ENCODE measurements around the gene CLEC11A.

The CLEC11A gene

DNA sequence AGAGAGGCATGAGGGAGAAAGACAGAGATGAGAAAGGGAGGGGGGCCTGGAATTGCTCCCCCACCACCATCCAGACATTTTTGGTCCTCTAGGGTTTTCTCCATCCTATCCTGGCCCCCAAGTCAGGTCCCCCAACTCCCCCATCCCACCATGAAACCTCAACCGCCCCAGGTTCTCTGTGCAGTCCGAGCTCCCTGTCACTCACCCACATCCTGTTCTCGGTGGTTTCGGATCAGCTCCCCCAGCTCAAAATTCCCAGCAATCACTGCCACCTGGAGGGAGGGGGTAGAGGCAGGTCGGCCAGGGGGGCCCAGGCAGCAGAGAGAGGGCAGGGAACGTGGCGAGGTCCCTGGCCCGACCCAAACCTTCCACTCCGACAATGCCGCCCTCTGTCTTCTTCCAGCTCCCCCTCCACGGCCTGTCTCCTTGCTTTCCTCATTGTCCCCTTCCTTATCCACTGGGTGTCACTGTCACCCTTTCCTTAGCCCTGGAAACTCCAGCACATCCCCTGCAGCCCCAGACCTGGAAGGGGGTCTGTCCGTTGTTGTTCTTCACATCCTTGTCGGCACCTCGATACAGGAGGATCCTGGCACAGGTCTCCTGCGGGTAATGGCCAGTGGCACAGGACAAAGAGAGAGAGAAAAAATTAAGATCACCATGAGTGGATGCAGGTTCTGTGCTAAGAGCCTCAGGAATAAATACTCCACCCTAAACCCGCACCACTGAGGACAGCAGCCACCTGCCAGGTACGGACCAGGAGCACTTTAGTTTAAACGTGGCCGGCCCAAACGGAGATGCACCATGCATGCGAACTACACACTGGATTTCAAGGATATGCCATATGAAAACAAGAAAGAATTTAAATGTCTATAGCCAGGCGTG is 19.0 kb upstream of the CLEC11A start:
- DNase-seq (ENCODE audit: low spot score), result no peak

DNA sequence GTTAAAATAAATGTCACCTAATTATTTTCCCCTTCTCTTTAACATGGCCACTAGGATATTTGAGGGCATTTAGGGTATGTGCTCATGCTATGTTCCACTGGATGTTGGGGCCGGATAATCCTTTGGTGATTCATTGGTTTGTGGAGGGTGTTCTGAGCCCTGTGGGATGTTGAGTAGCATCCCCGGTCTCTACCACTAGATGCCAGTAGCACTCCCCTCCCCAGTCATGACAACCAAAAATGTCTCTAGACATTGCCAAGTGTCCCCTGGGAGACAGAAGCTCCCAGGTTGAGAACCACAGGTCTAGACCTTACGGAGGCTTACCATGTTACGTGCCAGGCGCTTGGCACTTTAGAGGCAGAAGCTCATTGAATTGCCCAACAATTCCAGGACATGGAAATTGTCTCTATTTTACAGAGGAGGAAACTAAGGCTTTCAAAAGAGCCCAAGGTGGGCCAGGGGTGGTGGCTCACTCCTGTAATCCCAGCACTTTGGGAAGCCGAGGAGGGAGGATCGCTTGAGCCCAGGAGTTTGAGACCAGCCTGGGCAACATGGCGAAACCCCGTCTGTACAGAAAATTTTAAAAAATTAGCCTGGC is 17.6 kb upstream of the CLEC11A start:
- peak; percentile 95 for DNase-seq (ENCODE audit: low spot score)

DNA sequence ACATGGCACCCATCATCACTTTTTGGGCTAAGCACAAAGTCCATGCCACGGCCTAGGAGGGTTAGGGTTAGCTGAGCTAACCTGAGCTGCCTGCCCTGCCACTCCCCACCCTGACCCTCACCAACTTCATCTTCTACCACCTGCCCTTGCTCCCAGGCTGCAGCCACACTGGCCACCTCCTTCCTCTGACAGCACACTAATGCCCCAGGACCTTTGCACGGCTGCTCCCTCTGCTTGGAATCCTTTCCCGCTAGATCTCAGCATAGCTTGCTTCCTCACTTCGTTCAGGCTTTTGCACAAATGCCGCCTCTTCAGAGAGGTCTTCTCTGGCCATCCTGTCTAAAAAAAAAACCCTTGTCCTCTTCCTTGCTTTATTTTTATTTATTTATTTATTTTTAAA is 16.8 kb upstream of the CLEC11A start:
- DNase-seq (ENCODE audit: low spot score), result no peak

DNA sequence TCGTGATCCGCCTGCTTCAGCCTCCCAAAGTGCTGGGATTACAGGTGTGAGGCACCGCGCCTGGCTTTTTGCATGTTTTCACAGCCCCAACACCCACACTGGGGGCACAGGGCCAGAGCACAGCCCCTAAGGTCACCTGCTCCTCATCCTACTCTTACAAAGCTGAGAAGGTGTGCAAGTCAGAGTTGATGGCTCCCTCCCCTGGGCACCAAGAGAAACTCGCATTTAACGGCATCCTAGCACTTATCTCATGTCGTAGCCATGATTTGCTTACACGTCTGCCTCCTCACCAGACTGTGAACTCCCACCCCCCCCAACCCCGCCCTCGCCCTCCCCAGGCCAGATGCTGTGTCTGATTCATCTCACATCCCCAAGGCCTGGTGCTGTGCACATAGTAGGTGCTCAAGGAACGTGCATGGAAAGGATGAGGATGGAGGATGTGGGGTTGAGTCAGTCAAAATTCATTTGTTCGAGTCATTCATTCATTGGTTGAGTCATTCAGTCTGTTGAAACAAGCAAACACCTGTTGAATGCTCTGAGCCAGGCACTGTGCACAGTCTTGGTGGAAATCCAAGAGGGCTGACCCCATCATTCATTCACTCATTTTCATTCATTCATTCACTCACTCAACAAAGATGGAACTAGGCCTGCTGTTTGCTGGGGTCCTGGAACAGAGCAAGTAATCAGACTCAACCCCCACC is 14.8 kb upstream of the CLEC11A start:
- DNase-seq (ENCODE audit: low spot score), result no peak

DNA sequence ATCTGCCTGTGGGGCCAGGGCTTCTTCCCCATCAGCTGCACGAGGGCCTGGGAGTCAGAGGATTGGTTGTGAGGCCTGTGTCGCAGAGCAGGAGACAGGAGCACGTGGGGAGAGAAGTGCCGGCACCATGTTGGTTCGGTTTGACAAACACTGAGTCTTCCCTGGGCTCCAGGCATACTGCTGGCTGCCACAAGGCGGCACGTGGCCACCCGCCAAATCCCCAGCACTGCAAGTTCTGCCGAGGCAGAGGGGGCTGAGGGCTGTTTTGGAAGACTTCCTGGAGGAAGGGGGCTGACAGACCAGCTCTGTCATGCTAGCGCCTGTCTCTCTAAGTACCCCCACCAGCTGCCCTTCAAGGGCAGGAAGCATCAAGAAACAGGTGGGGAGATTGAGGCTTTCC is 13.1 kb upstream of the CLEC11A start:
- DNase-seq (ENCODE audit: low spot score), result no peak

DNA sequence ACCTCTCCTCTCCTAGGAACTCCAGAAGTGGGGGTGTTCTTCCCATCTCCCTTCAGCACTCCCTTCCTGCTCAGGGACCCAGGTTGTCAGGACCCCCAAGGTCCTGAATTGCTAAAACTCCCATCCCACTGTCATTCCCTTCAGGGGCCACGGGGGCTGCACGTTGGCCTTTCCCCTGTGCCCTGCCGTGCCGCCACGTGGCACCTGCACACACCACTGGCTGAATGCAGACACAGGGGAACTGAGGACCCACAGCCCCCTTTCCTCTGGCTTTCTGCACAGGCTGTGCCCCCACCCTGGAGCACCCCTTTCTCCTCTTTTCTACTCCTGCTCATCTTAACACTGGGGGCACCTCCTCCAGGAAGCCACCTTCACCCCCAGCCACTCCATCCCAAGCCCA is 12.6 kb upstream of the CLEC11A start:
- DNase-seq (ENCODE audit: low spot score), result no peak

DNA sequence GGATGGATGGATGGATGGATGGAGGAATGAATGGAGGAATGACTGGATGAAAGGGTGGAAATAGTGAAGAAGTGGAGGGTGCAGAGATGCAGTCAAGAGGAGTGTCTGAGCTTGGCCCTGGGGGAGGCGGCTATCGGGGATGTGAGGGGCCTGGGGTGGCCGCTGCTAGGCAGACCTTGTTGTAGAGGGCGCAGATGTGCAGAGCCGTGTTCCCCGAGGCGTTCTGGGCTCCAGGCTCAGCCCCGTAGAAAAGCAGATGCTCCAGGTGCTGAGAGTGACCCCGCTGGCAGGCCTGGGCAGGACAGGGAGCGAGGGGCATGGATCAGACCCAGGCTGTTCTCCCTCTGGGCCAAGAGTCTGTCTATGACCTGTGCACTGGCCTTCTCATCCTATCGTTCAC is 12.0 kb upstream of the CLEC11A start:
- no peak for DNase-seq (ENCODE audit: low spot score)

DNA sequence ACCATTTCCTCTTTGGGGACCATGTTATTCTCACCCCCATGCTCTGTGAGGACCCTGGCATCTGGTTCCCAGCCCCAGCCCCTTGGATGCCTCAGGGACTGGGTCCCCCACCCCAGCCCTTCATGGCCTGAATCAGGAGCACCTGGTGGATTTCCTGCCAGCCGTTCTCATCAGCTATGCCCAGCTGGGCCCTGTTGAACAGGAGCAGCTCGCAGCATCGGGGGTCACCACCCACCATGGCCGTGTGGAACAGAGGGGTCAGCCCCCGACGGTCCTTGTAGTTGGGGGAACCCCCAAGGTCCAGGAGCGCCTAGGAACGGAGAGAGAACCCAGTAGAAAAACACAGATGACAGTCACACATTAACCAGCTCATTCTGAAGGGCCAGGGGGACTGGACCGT is 11.4 kb upstream of the CLEC11A start:
- DNase-seq (ENCODE audit: low spot score), result no peak

DNA sequence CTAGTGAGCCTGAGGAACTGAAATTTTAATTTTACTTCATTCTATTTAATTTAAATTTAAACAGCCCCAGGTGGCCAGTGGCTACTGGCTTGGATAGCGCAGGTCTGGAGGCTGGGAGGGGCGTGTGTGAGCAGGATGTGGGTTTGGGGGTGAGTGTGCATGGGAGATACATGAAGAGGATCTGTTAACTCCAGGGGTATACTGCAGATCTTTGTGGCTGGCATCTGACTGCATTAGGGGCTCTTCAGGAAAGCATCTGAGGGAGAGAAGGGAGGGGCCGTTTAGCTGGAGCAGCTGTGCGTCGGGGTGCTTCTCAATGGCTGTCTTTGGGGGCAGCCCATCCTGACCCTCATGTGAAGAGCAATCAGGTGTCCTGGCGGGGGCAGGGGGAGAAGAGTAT is 10.3 kb upstream of the CLEC11A start:
- no peak for DNase-seq (ENCODE audit: low spot score)

DNA sequence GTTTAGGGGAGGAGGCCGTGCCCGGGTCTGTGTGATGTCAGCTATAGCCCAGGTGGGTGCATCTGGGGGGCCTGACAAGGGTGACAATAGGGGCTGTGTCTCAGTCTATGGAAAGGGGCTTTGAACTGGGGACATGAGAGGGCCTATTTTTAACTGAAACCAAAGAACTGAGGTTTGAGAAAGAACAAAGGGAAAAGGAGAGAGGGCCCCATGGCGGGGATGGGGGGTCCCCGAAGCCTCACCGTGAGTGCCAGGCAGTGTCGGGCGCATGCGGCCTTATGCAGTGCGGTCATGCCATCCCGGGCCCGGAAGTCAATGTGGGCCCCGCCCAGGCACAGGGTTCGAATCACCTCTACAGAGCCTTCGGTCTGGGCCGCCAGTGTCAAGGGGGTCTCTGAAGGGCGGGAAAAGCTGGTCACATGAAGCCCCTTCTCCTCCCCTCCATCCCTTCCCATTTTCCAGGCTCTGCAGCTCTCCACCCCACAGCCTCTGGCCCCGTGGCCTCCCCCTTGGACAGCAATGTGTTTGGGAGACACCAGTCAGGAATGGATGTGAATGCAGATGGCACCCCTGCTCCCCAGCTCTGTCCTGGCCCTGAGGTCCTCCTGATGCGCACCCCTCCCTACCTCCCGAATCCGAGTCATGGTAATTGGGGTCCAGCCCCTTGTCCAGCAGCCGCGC is 9.5 kb upstream of the CLEC11A start:
- no peak for DNase-seq (ENCODE audit: low spot score)

DNA sequence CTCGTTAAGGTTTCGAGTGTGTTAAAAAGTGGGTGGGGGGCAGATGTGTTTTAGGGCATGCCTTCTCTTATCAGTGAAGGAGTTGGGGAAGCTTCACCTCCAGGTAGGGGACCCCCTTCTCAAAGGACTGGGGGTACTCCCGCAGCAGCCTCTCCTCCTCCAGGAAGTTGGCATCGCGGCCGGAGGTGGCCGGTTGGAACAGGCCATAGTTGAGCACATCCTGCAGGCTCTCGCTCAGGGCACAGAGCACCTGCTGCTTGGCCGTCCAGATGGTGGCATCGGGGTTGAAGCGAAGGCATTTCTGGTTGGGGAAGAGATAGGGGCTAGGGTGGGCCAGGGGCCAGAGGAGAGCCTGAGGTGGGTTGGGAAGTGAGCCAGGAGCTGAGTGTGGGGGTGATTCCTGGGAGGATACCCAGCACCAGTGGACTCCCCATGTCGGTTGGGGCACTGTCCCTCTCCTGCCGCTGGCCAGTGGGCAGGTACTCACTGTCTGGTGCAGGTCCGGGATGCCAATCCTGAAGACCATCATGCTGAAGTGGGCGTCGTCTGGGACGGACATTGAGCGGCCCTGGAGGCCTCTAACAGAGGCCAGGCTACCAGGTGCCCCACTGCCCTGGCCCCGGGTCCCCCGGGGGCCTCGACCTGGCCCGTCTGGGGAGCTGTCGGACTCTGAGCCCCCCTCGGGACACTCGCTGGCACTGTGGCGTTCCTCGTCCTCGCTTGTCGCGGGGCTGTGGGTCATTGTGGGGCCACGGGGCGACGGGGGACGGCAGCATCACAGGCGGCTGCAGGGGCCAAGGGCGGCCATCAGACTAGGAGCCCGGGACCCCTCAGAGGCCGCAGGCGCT is 6.8 kb upstream of the CLEC11A start:
- DNase-seq (ENCODE audit: low spot score), result no peak

DNA sequence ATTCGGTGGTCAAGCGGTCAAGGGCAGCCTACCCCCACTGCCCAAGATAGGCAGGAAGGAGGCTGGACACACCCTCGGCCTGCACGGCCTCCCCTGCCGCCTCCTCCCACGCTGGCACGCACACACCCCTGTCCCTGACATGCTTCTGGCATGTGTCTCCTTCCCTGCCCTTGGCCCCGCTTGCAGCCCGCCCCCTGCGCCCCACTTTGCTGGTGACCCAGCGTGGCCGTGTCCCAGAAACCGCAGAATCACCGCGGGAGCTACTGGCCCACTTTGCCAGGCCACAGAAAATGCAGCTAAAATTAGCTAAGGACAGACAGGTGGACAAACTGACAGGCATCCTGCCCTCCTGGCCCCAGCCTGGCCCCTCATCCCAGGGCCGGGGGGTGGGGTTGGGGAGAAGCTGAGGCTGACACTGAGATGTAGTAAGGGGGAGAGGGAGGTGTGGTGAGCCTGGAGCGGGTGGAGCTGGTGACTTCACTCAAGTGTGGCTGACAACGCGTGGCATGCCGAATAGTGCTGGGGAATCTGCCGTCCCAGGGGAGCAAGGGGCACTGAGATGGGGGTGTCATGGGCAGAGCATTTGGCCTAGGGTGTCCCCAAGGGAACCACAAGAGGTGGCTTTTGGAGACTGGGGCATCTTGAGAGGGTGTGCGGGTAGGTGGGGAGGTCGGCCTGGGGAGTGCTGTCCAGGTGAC is 6.0 kb upstream of the CLEC11A start:
- no peak for DNase-seq (ENCODE audit: low spot score)

DNA sequence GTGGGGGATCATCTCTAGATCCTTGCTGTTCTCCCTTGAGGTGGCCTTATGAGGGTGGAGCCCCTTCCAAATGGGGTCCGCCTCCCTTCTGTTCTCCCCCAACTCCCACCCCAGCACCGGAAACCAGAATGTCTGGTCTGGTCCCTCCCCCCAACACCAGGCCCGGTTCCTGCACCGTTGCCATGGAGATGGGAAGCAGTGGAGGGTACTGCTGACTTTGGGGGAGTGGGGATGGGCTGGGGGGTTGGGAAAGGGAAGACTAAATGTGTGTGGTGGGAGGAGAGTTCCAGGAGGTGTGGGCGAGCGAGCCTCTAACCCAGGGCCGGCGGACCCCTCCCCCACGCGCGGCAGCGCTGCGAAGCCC is 5.3 kb upstream of the CLEC11A start:
- no peak for DNase-seq (ENCODE audit: low spot score)

DNA sequence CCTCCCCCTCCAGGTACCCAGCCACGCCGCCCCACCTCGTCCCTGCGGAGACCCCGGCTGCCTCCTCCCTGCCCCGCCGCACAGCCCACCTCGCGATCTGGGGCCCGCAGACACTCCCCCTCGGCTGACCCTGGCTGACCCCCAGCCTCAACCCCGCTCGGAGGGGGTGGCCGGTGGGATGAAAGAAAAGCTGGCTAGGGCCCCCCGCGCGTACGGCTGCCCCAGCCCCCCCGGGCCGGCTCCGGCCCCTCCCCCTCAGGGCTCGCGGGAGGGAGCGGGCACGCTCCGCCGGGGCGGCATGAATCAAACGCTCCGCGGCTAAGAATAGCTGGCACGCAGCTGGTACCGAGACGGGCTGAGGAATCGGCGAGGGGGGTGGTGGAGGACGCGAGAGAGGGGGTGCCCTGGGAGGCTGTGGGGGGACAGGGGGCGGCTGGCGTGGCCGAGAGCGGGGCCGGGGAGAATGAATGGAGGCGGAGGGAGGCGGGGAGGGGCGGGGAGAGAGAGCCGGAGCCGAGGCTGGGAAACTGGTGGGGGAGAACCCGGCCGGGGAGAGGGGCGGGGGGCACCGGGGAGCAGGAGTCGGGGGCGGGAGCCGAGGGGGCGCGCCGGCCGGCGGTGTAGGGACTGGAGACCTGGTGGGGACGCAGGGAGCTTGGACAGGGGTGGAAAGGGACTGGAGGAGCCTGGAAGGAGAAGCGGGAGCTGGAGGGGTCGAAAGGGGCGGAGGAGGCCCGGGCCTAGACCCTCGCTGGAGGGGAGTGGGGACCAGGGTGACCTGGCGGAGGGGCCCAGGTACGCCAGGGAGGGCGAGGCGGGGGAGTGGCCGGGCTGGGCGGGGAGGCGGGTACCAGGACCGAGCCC is 4.7 kb upstream of the CLEC11A start:
- no peak for DNase-seq (ENCODE audit: low spot score)

DNA sequence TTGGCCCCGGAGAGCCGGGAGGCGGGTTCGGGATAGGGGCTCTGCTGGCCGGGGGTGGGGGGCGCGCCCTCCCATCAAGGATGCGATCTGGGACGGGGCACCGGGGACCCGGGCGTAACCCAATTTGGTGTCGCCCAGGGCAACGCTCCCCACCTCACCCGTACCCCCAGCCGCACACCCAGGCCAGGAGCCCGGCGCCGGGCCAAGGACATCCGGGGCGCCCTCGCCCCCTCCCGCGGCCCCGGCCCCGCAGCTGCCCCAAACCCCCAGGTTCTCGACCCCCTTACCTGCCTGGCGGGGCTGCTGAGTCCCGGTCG is 4.1 kb upstream of the CLEC11A start:
- no peak for DNase-seq (ENCODE audit: low spot score)

DNA sequence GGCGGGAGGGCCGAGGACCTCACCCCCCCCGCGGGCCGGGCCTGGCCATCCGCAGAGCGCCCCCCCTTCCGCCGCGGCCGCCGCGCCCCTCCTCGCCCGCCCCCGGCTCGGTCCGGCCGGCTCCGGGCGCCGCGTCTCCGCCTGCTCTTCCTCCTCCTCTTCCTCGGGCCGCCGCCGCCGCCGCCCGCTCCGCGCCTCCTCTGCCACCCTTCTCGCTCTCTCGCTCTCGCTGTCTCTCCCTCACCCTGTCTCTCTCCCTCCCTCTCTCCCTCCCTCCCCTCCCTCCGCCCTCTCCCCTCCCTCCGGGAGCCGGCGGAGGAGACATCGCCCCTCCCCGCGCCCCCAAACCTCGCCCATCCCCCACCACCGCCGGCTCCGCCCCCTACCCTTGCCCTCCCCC is 3.6 kb upstream of the CLEC11A start, which contains the start of gene SHANK1:
Gene SHANK1, minus strand, starts transcription at position 237 of the 400 bp plus-strand sequence. CDS start 2,883 bp downstream, outside the sequence.
- DNase-seq (ENCODE audit: low spot score), result no peak

DNA sequence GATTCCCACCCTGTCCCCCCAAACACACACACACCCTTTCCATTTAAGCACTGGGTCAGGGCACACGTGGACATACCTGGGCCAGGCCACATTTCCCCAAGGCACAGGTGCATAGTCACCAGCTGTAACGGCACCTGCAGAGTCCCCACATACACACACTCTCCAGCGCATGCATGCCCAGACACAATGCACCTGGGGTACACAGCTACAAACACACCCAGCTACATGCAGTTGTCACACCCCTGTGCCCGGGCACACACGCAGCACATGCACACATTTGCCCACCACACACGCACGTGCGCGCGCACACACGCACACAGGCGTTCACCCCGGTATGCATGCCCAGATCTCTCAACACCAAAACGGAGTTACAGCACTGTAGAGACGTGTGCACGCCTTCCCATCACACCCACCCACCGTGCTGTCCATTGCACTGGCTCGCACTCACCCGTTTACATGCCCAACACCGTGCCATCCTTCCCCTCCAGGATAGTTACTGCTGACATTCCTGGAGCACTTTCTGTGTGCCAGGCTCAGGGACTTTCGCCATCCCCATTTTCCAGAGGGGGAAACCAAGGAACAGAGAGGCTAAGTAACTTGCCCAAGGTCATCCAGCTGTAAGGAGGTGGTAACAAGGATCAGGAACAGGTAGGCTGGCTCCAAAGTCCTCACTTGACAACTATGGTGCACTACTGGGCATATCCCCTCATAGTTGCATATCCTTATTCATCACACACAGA is 2.8 kb upstream of the CLEC11A start:
- DNase-seq (ENCODE audit: low spot score), result no peak

DNA sequence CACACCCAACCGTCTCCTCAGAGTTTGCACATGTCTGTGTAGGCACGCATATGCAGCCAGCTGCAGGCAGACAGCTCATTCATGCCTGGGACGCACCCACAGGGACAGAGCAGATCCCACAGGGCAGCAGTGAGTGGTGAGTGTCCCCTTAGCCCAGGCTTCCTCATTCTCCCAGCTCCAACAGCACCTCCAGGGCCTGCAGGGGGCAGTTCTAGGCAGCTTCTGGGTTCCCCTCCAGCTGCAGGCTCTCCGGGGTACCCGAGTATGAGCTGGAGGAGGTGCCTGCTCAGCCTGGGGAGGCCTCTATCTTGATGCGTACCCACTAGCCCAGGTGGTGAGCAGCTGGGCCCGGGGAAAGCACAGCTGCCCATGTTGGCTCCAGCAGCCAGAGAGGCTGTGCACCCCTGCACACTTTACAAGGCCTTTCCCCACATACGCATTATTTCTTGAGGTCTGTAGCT is 2.2 kb upstream of the CLEC11A start:
- peak; percentile 76 for DNase-seq (ENCODE audit: low spot score)

DNA sequence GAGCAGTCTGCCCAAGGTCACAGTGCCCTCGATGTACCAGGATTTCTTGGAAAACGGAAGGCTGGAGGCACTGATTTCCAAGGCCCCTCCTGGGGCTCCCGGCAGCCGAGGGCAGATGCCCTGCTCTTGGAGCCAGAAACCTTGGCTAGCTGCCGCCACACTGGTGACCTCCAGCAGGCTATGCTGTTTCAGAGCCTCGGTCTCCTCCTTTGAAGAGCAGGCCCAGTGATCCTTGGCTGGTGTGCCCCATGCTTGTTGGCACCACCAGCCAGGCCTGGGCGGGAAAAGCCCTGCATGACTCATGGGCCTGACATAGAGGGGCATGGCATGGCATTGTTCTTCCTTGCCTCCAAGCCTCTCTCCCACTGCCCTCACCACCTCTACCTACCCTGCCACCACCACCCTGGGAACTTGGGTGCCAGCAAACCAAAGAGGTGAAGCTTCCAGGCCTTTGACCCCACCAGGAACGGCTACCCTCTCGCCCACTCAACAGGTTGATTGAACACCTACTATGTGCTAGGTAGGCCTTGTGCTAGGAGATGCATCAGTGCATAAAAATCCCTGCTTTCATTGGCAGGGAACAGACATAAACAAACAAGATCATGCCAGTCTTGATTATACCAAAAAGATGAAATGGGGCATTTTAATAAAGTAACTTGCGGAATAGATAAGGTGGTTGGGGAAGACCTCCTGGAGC is 1.6 kb upstream of the CLEC11A start:
- no peak for DNase-seq (ENCODE audit: low spot score)

Data from AG08395 (cell line).